Measurements from ENCODE around the gene VAMP8. TPM values are rescaled to one million over a fixed set of nuclear protein-coding genes. Genes with fewer than 3 reads are reported as not detected.

The VAMP8 gene
- total and polyA plus RNA-seq, 4 experiments from 2014 or later, result 98.5 to 612 (median 254) TPM

DNA sequence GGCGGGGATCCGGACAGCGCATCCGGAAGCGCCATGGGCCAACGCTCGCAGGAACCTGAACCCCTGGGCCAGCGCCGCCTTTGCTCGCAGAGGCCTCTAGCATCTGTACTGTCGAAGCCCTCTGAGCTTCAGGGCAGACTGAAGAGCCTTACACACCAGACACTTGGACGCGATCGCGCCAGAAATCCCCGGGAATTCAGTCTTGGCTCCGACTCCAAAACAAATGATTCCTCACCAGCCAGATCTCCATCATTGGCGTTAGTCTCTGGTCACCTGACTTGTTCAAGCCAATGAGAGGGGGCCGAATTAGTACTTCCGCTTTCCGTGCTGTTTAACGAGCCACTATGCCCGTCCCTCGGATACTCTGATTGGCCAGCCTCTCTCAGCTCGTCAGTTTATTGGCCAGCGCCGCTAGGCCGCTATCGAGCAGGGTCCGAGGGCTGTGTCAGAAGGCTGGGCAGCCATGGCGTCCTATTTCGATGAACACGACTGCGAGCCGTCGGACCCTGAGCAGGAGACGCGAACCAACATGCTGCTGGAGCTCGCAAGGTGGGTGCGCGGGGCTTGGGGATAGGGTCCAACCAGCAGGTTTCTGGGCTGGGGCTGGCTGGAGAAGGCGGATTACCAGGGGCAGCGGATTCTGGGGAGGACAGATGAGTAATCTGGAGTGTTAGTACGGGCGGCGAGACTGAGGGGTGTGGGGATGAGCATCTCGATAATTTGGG is 18.1 kb downstream of the VAMP8 start, which contains the start of gene RNF181:
Gene RNF181 (plus strand): TSS at position 445 of the 725 bp plus-strand sequence. CDS start 19 bp downstream, at position 464.
- H3K36me3 Mint-ChIP-seq, result peaks cover 0 to 34% of the 10 kb centered on the region in 2 donors
- H3K27ac Mint-ChIP-seq, result peak within 1 kb of the TSS; percentile 95 to 99 (median 97)
- Histone ChIP-seq H3K27me3 (ENCODE audit: insufficient read depth, low read length) (no peaks in the 10 kb centered on the region), H3K9me3 (ENCODE audit: control insufficient read depth in 1 of 2, low read length in 2 of 2) (no peaks in the 10 kb centered on the region), H3K36me3 (ENCODE audit: insufficient read depth, low read length) (peaks cover 11% of the 10 kb centered on the region), H3K4me1 (ENCODE audit: insufficient read depth, low read length) (peaks cover 26% of the 10 kb centered on the region), H3K4me3 (ENCODE audit: low read length in 2 of 2) (peak within 1 kb of the TSS; percentile 49 to 96), H3K27ac (ENCODE audit: low read depth, low read length) (peak within 1 kb of the TSS; percentile 86)
- peak within 1 kb of the TSS; percentile 96 to 99 (median 98) for H3K4me3 Mint-ChIP-seq
- ChIA-PET CTCF (ENCODE audit: partially characterized antibody) (interaction anchor here (1.1 to 3.0 kb wide), 7 partner anchors 12 to 175 kb away, joined by 3 to 15 read pairs (median 4); partner anchors contain the start of genes GGCX, MAT2A and USP39), POLR2A (ENCODE audit: partially characterized antibody) (interaction anchor here (0.8 to 5.7 kb wide), 22 partner anchors 10 to 485 kb away, joined by 3 to 71 read pairs (median 8); partner anchors contain the start of genes C2orf68, ELMOD3, GGCX and MAT2A)
- H3K27me3 Mint-ChIP-seq, result no peaks in the 10 kb centered on the region
- DNase-seq, result peak; percentile 88 to 97 (median 91)
- intact Hi-C loops (cut with micrococcal nuclease), result loop anchor here (1.0 to 5.0 kb wide), 7 partner anchors 8 to 158 kb away; partner anchors contain the start of genes C2orf68, GGCX, MAT2A and USP39
- peaks cover 25 to 42% (median 32%) of the 10 kb centered on the region in 4 donors for H3K4me1 Mint-ChIP-seq
- peaks cover 0 to 1% (median 0%) of the 10 kb centered on the region in 8 donors for H3K9me3 Mint-ChIP-seq

DNA sequence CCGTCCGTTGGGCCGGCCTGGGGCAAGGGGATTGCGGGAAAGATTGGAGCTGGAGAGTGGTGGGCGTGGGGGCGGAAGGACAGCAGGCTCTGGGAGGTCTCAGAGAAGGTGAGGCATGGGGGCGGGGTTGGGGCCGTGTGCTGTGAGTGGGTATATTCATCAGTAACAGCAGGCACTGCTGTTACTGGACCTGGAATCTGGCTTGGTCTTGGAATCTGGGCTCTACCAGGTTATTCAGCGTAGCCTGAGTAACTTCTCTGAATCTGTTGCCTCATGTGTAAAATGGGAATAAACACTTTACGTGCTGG is 18.6 kb downstream of the VAMP8 start:
- peaks cover 26% of the 10 kb centered on the region for H3K4me1 ChIP-seq (ENCODE audit: insufficient read depth, low read length)
- H3K27me3 ChIP-seq (ENCODE audit: insufficient read depth, low read length), result no peaks in the 10 kb centered on the region
- CTCF ChIA-PET (ENCODE audit: partially characterized antibody), result interaction anchor here (1.1 to 3.0 kb wide), 3 partner anchors 20 to 176 kb away, joined by 3 to 15 read pairs (median 3); partner anchors contain the start of gene USP39
- POLR2A ChIA-PET (ENCODE audit: partially characterized antibody), result interaction anchor here (0.8 to 5.7 kb wide), 18 partner anchors 10 to 292 kb away, joined by 3 to 71 read pairs (median 16); partner anchors contain the start of genes C2orf68, ELMOD3, GGCX and MAT2A
- Mint-ChIP-seq H3K4me1 (peaks cover 25 to 47% (median 32%) of the 10 kb centered on the region in 4 donors), H3K27ac (peak overlapping the region; percentile 95 to 99 (median 97)), H3K27me3 (no peaks in the 10 kb centered on the region), H3K36me3 (peaks cover 0 to 34% of the 10 kb centered on the region in 2 donors), H3K9me3 (peaks cover 0 to 1% (median 0%) of the 10 kb centered on the region in 8 donors), H3K4me3 (peak overlapping the region; percentile 96 to 99 (median 98))
- intact Hi-C loops (cut with micrococcal nuclease), result loop anchor here (5.0 kb wide), 1 partner anchor 159 kb away; no protein-coding TSS in a partner anchor
- H3K4me3 ChIP-seq (ENCODE audit: low read length in 2 of 2), result peak overlapping the region; percentile 49 to 96
- no peak for DNase-seq
- H3K36me3 ChIP-seq (ENCODE audit: insufficient read depth, low read length), result peaks cover 11% of the 10 kb centered on the region
- peak overlapping the region; percentile 86 for H3K27ac ChIP-seq (ENCODE audit: low read depth, low read length)
- no peaks in the 10 kb centered on the region for H3K9me3 ChIP-seq (ENCODE audit: control insufficient read depth in 1 of 2, low read length in 2 of 2)

DNA sequence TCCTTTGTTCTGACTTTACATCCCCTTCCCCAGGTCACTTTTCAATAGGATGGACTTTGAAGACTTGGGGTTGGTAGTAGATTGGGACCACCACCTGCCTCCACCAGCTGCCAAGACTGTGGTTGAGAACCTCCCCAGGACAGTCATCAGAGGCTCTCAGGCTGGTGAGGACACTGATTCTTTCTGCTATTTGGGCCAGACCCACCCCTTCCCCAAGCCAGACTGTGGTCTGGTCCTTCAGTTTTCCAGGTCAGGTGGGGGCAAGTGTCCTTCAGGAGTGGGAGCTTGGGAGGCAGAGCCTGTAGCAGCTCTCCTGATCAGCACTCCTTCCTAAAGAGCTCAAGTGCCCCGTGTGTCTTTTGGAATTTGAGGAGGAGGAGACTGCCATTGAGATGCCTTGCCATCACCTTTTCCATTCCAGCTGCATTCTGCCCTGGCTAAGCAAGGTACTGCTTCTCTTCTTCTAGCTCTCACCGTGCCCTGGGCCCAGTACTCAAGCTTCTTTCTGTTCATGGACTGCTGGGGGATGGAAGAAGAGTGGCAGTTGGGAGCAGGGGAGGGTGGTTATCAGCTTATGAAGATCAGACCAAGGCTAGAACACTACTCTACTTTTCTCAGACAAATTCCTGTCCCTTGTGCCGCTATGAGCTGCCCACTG is 19.2 kb downstream of the VAMP8 start:
- CTCF ChIA-PET (ENCODE audit: partially characterized antibody), result interaction anchor here (0.7 to 0.9 kb wide), 2 partner anchors 15 to 41 kb away, joined by 3 to 4 read pairs; partner anchors contain the start of gene C2orf68
- Mint-ChIP-seq H3K36me3 (peaks cover 0 to 34% of the 10 kb centered on the region in 2 donors), H3K27ac (peak overlapping the region; percentile 13 to 98 (median 96)), H3K4me1 (peaks cover 25 to 53% (median 35%) of the 10 kb centered on the region in 4 donors), H3K9me3 (peaks cover 0 to 1% (median 0%) of the 10 kb centered on the region in 8 donors), H3K4me3 (peak overlapping the region; percentile 51 to 98 (median 97)), H3K27me3 (no peaks in the 10 kb centered on the region)
- Histone ChIP-seq H3K9me3 (ENCODE audit: control insufficient read depth in 1 of 2, low read length in 2 of 2) (no peaks in the 10 kb centered on the region), H3K27ac (ENCODE audit: low read depth, low read length) (peak overlapping the region; percentile 86), H3K27me3 (ENCODE audit: insufficient read depth, low read length) (no peaks in the 10 kb centered on the region), H3K4me3 (ENCODE audit: low read length in 2 of 2) (peak overlapping the region; percentile 49 to 96), H3K36me3 (ENCODE audit: insufficient read depth, low read length) (peaks cover 11% of the 10 kb centered on the region), H3K4me1 (ENCODE audit: insufficient read depth, low read length) (peaks cover 30% of the 10 kb centered on the region)
- no peak for DNase-seq
- POLR2A ChIA-PET (ENCODE audit: partially characterized antibody), result interaction anchor here (0.6 to 5.7 kb wide), 17 partner anchors 9 to 291 kb away, joined by 3 to 71 read pairs (median 21); partner anchors contain the start of genes C2orf68, ELMOD3, GGCX and MAT2A
- intact Hi-C loops (cut with micrococcal nuclease), result loop anchor here (5.0 kb wide), 1 partner anchor 159 kb away; no protein-coding TSS in a partner anchor

DNA sequence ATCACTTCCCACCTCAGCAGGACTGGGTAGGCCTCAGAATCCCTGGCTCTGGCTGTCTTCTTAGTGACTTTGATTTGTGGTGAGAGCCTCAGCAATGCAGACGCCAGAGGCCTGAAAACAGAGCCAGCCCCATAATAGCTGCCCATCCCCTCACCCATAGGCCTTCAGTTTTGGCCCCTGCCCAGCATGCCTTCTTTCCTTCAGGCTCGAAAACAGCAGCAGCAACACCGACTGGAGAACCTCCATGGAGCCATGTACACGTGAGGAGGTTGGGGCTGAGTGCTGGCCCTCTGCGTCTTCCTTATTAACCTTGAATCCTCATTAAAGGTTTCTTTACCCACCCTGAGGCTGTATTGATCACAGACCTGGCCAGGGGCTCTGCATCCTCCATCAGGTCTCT is 19.9 kb downstream of the VAMP8 start:
- Histone ChIP-seq H3K27me3 (ENCODE audit: insufficient read depth, low read length) (no peaks in the 10 kb centered on the region), H3K4me3 (ENCODE audit: low read length in 2 of 2) (no peak overlapping the region), H3K36me3 (ENCODE audit: insufficient read depth, low read length) (peaks cover 11% of the 10 kb centered on the region), H3K9me3 (ENCODE audit: control insufficient read depth in 1 of 2, low read length in 2 of 2) (no peaks in the 10 kb centered on the region), H3K4me1 (ENCODE audit: insufficient read depth, low read length) (peaks cover 35% of the 10 kb centered on the region), H3K27ac (ENCODE audit: low read depth, low read length) (no peak overlapping the region)
- H3K27me3 Mint-ChIP-seq, result no peaks in the 10 kb centered on the region
- POLR2A ChIA-PET (ENCODE audit: partially characterized antibody), result interaction anchor here (0.6 to 5.7 kb wide), 9 partner anchors 8 to 178 kb away, joined by 3 to 71 read pairs (median 30); partner anchors contain the start of genes C2orf68, GGCX, MAT2A and SH2D6
- peaks cover 0 to 34% of the 10 kb centered on the region in 2 donors for H3K36me3 Mint-ChIP-seq
- H3K4me1 Mint-ChIP-seq, result peaks cover 27 to 58% (median 38%) of the 10 kb centered on the region in 4 donors
- peak overlapping the region in 6 of 8 donors; percentile 51 to 98 (median 96) for H3K4me3 Mint-ChIP-seq
- intact Hi-C loops (cut with micrococcal nuclease), result loop anchor here (5.0 kb wide), 1 partner anchor 160 kb away; no protein-coding TSS in a partner anchor
- CTCF ChIA-PET (ENCODE audit: partially characterized antibody), result interaction anchor here (0.9 kb wide), 1 partner anchor 14 kb away, joined by 4 read pairs; the partner anchor contains the start of gene C2orf68
- no peak for DNase-seq
- peak overlapping the region in 4 of 7 donors; percentile 35 to 97 (median 78) for H3K27ac Mint-ChIP-seq
- peaks cover 0 to 1% (median 0%) of the 10 kb centered on the region in 8 donors for H3K9me3 Mint-ChIP-seq

DNA sequence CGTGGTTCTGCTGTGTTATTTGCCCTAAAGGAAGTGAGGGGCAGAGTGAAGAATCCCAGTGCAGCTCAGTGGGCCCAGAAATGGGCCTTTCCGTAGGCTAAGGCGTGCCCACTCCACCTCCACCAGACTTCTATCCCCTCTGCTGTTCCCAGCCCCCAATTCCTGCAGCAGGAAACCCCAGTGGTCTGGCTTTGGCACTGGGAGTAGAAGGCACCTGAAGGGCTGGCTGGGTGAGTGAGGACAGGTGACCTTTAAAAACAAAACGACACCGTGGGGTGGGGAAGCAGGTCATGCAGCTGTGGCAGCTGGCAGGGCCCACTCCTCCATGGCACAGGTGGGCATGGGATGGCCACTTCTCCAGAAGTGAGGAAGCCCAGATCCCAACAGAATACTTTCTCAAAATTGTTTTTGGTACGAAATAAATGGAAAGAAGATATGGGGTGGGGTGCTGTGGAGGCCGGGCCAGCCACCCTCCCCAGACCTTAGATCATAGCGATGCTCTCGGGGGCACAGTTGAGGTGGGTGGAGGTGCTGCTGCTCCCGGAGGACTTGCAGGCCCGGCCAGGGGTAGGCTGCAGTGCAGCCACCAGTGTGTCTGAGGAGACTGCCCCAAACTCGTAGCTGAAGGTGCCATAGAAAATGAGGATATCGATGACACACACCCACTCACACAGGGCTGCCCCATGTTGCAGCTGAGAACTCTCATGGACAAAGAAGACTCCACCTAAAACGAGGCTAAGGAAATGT is 21.4 kb downstream of the VAMP8 start:
- Mint-ChIP-seq H3K27ac (peak overlapping the region in 3 of 7 donors; percentile 2 to 75 (median 11)), H3K4me3 (no peak overlapping the region), H3K36me3 (peaks cover 0 to 37% of the 10 kb centered on the region in 2 donors), H3K9me3 (peaks cover 0 to 3% (median 0%) of the 10 kb centered on the region in 8 donors), H3K27me3 (no peaks in the 10 kb centered on the region), H3K4me1 (peaks cover 29 to 68% (median 44%) of the 10 kb centered on the region in 4 donors)
- Histone ChIP-seq H3K4me3 (ENCODE audit: low read length in 2 of 2) (no peak overlapping the region), H3K27ac (ENCODE audit: low read depth, low read length) (no peak overlapping the region), H3K27me3 (ENCODE audit: insufficient read depth, low read length) (no peaks in the 10 kb centered on the region), H3K4me1 (ENCODE audit: insufficient read depth, low read length) (peaks cover 44% of the 10 kb centered on the region), H3K9me3 (ENCODE audit: control insufficient read depth in 1 of 2, low read length in 2 of 2) (no peaks in the 10 kb centered on the region), H3K36me3 (ENCODE audit: insufficient read depth, low read length) (peaks cover 11% of the 10 kb centered on the region)
- intact Hi-C loops (cut with micrococcal nuclease), result loop anchor here (5.0 kb wide), 1 partner anchor 161 kb away; no protein-coding TSS in a partner anchor
- DNase-seq, result no peak
- ChIA-PET POLR2A (ENCODE audit: partially characterized antibody) (interaction anchor here (1.6 to 8.8 kb wide), 3 partner anchors 15 to 21 kb away, joined by 5 to 86 read pairs (median 6); partner anchors contain the start of genes C2orf68, USP39 and VAMP8), CTCF (ENCODE audit: partially characterized antibody) (interaction anchor here (2.1 kb wide), 1 partner anchor 38 kb away, joined by 8 read pairs; no protein-coding TSS in a partner anchor)
